GM21528 (cell line): ENCODE data around the gene CALD1.

Experiments used
- ATAC-seq: cut with Tn5 transposase; IDR thresholded peaks from one replicate; pipeline ENCODE4 v1.9.1; 2021; ENCODE audit warnings: mild to moderate bottlenecking, moderate library complexity; ENCODE audit not compliant: unreplicated experiment, low FRiP score

The CALD1 gene

GRCh38 chr7:134784251-134785049 lies 5.0 kb downstream of the CALD1 start:
- no peak for ATAC-seq

DNA sequence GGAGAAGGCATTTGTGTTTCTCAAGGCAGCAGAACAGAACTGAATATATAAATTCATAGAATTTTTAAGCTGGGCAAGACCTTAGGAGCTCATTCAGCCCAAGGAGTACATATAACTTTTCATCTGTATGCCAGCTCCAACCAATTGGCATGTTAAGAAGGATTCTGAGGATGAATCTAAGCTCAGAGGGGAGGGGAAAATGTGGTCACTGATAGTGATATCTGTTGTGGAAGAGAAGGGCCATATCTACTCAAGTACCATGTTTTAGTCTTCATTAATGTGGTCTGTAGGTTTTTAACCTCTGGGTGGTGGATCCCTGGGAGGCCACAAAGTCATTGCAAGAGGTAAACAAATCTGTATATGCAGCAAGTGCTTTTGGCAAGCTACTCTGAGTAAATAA lies 6.4 kb downstream of the CALD1 start:
- ATAC-seq, result no peak

- no peak for ATAC-seq
Measured at GRCh38 chr7:134787064-134787463, 7.6 kb downstream of the CALD1 start.

GRCh38 chr7:134787720-134788119 lies 8.3 kb downstream of the CALD1 start:
- ATAC-seq, result no peak

DNA sequence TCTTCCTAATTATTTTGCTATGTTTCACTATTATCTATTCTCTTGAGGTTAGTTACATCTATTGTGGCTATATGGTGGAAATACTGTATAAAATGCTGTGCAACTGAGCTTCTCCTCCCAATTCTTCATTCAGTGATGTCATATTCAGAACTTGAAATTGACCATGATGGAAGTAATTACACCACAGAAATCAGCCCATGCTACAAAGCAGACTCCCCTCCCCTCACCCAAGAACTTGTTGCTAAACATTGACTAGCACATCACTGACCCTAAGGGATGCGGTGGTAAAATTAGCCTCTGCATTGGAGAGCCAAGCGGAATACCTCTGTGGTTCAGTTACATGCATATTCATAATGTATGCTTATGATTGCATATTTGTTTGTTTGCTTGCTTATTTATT lies 8.8 kb downstream of the CALD1 start:
- no peak for ATAC-seq

- ATAC-seq, result no peak
Measured at GRCh38 chr7:134789967-134790685, 10.7 kb downstream of the CALD1 start.

- no peak for ATAC-seq
Measured at GRCh38 chr7:134792968-134793367, 13.5 kb downstream of the CALD1 start.

GRCh38 chr7:134795231-134795630 lies 15.8 kb downstream of the CALD1 start:
- ATAC-seq, result no peak

DNA sequence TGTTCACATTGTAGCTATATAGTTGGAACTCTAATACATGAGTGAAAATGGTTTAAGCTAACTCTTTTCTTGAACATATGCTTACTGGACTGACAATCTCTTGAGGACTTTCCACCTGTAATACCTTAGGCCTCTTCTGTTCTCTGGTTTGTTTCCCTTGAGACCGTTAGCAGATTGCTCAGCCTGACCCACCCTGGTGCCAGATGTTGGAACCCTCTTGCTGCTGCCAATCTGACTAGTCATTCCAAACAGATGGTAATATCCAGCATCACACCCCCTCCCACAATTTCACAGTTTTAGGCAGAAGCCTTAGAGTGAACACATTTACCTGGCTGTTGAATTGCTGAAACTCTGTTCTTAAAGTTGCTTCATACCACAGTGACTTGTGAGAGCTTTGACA lies 18.7 kb downstream of the CALD1 start:
- ATAC-seq, result no peak

DNA sequence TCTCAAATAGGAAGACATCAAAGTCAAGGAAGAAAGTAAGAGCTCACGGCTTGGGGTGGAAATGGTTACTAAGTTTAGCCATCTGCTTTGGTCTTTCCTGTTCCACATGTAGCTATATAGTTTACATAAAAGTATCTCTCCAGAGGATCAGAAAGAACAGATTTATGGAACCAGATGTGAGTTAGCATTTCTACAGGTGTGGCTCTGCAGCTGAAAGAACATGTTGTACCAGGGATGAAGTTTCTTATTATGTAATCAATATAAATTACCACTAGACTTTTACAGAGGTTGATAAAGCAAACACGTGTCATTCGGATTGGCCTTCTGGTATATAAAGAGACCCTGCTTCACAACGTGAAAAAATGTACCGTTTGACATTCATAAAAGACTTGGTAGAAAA lies 19.9 kb downstream of the CALD1 start:
- no peak for ATAC-seq

DNA sequence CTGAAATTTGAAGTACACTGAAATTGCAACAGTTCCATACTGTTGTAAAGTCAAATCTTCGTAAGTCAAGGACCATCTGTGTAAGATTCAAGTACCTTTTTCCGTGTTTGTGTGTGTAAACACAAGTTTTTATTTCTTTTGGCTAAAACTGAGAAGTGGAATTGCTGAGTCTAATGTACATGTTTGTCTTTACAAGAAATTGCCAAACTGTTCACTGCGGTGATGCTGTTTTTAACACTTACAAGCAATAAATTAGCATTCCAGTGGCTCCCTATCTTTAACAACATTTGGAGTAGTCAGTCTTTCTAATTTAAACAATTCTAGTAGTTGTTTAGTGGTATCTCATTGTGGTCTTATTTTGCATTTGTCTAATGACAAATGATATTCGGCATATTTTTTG lies 23.3 kb downstream of the CALD1 start:
- no peak for ATAC-seq

DNA sequence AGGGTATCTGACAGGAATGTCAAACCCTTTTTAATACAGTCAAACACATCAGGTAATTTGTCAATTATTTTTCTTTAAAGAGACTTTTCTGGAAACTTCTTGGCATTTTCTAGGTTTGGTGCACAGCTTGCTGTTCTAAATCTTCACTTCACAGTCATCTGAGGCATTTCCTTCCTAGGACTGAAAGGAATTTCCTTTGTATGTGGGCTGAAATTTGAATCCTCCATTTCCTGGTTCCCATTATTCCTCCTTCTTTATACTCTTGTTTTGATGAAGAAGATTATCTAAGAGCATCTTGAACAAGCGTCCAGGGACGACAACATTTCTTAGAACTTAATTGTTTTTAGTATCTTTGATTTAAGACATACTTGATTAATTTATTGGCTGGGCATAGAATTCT lies 24.9 kb downstream of the CALD1 start:
- ATAC-seq, result no peak

GRCh38 chr7:134804854-134805253 lies 25.4 kb downstream of the CALD1 start:
- no peak for ATAC-seq

DNA sequence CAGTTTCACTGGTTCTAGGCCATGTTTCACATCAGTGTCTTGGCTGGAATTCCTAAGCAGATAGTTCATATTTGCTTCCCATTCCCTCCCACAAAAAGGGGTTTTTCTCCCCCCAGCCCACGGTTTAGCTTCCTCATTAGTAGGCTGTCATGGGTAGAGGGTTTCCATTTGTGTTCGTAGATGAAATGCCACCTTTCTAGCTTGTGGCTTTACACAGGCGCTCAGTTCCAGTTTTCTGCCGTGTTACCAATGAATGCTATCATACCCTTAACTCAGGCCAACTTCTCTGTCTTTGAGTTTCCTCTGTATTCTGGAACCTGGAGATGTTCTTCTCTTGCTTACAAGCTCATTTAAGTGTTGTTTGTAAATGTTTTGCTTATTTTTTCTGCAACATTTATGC lies 26.8 kb downstream of the CALD1 start:
- ATAC-seq, result no peak

GRCh38 chr7:134809616-134810015 lies 30.2 kb downstream of the CALD1 start:
- ATAC-seq, result no peak

GRCh38 chr7:134811765-134812164 lies 32.3 kb downstream of the CALD1 start:
- ATAC-seq, result no peak

DNA sequence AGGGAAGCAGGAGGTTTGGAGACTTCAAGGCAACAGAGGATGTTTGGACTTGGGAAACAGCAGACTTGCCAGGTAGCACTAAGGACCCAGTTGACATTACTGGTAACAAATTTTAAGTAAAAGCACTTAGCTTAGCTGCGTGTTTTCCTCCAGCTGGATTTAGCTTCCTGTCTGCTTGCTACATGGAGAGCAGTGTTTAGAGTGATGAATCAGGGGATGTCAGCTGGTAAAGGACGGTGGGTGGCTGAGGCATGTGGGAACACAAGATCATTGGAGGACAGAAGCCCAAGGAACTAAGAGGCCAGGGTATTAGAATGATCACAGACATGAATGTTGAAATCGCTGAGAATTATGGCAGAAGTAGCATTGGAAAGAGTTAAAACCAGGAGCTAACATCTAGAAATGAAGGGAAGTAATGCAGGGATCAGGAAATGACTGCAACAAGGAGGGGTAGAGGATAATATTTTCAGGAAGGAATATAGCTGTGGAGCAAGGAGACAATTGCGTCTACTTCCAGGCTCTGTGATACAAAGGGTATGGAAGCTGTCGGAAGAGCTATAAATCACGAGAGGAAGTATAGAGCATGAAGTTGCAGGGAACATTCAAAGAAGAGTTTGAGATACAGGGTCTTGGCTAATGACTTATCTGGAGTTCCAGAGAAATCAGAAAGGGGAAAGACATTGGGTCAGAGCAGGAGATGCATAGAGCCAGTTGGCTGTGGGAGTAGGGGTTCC lies 34.4 kb downstream of the CALD1 start:
- no peak for ATAC-seq

DNA sequence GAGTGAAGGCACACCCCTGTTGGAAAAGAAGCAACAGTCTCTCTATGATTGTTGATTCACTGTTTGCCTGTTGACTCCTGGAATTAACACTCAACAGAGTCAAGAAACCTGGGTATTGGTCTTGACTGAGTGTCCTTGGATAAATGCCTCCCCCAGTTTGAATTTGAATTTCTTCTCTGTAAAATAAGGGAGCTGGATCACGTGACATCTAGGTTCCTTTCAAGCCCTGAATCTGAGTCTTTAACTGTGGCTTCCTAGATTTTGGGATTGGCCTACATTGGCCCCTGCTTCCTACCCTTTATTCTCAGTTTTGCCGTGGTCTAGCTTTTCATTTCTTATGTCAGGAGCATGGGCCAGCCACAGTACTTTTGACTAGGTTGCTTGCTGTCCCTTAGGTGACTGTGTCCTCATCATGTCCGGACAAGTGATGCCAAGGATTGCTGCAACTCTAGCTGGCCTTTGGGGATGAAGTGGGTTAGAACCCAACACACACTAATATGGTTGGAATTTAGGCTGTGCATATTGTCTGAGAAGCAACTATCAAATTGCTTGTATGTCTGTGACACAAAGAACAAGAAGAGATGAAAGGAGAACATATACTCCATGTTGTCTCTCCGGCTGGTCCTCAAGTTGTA lies 35.4 kb downstream of the CALD1 start:
- no peak for ATAC-seq

- ATAC-seq, result no peak
Measured at GRCh38 chr7:134818613-134819345, 39.3 kb downstream of the CALD1 start.

GRCh38 chr7:134819401-134819800 lies 40.0 kb downstream of the CALD1 start:
- ATAC-seq, result no peak
